Endometrial microvascular endothelial cells (primary cell): Measurements from ENCODE around the gene BLM. TPM values are rescaled to one million over a fixed set of nuclear protein-coding genes. Genes with fewer than 3 reads are reported as not detected.

Experiments used
- in situ Hi-C: cut with HindIII; loops from 2 replicates; pipeline ENCODE4 v1.10.0; 2017; ENCODE audit warnings: low sequenced_read_pairs, low pct_unique_long_range_greater_than_20kb; ENCODE audit errors: inconsistent ontology term
- total RNA-seq: library from RNA; depleted of rRNA; stranded (reverse); fragments of >200 nt; gene quantifications from one replicate; pipeline ENCODE4 v1.2.3, GENCODE V29; 2015; ENCODE audit errors: inconsistent ontology term

BLM gene
- total RNA-seq, 1 donor from 2014 or later = 11.8 TPM

DNA sequence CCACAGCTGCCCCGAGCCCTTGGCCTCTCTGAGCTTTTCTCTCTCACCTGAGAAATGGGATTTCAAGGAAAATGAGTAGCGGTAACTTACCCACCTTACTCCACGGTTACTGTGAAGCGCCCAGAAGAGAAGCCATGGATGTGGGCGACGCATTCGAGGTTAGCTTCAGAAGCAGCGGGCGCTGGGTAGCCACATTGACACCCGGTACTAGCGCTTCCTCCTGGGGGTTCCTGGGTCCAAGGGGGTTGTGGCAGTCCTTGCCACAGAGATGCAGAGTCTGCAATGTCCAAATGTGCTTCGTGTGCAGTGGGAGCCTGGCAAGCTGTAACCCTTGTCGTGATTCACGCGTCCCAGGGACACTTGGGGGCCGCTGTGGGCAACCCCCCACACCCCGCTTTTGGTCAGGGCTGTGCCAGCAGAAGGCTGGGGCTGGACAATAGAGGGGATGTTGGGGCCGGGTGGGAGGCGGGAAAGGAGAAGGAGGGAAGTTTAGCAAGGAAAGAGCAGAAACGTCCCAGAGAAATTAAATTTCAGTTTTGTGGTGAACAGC, 109.8 kb downstream of the BLM start:
- in situ Hi-C loops = loop anchor here (25.0 kb wide), 1 partner anchor 115 kb away; the partner anchor contains the start of gene BLM

DNA sequence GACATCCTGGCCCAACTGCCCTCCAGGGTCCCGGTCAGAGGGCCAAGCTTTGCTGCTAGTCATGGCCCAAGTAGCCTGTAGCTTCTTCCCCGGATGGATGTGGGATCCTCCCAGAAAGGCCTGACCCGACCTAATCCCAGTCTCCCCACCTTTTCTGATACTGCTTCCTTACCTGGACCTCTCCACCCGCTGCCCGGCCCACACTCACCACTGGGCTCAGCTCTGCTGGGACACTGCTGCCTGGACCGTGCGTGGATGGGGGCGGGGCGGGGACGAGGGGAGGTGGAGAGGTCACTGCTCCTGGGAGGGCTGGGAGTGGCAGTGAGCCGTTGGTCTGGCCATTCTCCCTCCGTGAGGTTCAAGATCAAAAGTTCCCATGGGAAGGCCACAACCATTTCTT, 111.0 kb downstream of the BLM start:
- in situ Hi-C loops = loop anchor here (25.0 kb wide), 1 partner anchor 116 kb away; the partner anchor contains the start of gene BLM

DNA sequence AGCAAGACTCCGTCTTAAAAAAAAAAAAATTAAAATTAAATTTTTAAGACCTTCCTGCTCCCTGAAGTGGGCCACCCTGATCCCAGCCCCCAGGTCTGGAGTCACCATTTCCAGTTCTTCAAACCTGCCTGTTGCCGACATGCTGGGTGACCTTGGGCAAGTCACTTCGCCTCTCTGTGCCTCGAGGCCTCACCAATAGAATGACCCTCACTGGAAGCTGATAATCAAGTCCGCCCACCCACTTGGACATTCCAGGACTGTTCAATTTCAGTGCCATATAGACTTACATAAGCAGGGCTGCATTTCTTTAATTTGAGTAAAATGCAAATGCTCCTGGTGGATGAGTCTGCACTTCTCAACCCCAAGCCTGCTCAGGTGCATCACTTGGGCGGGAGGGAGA, 112.0 kb downstream of the BLM start:
- in situ Hi-C loops = loop anchor here (25.0 kb wide), 1 partner anchor 117 kb away; the partner anchor contains the start of gene BLM

DNA sequence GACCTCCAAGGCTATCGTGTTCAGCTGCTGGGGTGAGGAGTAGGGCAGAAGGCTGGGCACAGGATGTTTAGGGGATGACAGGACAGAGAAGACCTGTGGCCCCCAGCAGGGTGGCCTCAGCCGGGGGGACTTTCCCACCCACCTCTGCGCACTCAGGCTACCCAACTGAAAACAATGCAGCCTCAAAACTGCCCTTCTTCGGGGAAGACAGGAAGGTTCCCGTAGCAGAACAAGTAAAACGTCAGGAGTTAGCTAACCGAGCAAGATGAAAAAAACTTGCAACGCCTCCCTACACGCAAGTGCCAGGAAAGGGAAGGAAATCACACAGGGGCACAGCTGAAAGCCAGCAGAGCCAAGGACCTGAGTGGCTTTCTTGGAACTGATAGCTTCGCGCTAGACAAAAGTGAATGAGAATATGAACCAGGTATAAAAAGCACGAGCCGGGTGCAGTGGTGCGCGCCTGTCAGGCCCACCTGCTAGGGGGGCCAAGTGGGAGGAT, 112.8 kb downstream of the BLM start:
- in situ Hi-C loops = loop anchor here (25.0 kb wide), 1 partner anchor 118 kb away; the partner anchor contains the start of gene BLM

DNA sequence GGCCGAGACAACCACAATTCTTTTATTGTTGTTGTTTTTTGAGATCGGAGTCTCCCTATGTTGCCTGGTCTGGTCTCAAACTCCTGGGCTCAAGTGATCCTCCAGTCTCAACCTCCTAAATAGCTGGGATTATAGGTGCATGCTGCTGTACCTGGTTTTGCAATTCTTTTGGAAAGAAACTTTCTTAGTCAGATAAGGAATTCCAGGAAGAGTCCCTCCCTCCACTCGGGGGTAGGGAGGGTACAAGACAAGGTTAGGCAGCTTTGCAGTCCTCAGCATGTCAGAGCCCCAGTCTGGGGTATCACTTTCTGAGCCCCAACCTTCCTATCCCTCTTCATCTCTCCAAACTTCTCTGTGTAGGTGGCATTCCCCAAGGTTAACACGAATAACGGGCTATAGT, 117.5 kb downstream of the BLM start:
- in situ Hi-C loops = loop anchor here (25.0 kb wide), 1 partner anchor 122 kb away; the partner anchor contains the start of gene BLM

DNA sequence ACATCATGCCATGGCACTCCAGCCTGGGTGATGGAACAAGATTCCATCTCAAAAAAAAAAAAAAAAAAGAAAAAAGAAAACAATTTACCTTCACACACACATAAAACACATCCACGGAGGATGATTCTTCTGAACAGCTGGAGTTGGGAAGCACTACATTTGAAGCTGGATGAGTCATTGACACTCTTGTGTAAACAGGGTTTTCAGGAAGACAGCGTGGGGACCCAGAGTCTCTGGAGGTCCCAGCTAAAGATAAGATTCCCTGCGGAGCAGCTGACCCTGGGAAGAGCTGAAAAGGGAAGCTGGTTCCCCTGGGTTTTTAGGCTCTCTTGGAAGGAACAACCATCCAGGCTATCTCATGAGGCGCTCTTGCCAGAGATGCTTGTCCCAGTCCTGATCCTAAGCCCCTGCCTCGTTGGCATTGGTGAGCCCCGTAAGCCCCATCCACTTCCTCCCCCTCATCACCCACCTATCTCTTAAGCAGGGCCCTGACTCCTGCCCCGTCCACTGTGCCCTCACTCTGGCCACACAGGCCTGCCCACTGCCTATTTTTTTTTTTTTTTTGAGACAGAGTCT, 119.2 kb downstream of the BLM start:
- in situ Hi-C loops = loop anchor here (25.0 kb wide), 1 partner anchor 124 kb away; the partner anchor contains the start of gene BLM

DNA sequence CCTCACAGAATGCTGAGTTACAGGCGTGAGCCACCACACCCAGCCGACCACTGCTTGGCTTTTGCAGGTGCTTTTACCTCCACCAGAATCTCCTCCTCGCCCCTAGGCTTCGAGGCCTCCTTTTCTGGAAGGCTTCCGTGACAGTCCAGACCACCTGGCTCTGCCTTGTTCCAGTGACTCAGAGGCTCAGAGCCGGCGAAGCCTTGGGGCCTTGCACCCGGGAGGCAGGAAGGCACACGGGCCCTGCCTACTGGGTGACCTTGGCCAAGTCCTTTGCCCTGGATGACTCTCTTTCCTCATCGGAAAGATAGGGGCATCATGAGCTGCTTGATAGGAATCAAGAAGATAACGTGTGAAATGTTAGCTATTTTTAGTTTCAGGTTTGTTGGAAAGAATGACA, 119.9 kb downstream of the BLM start:
- in situ Hi-C loops = loop anchor here (25.0 kb wide), 1 partner anchor 125 kb away; the partner anchor contains the start of gene BLM

DNA sequence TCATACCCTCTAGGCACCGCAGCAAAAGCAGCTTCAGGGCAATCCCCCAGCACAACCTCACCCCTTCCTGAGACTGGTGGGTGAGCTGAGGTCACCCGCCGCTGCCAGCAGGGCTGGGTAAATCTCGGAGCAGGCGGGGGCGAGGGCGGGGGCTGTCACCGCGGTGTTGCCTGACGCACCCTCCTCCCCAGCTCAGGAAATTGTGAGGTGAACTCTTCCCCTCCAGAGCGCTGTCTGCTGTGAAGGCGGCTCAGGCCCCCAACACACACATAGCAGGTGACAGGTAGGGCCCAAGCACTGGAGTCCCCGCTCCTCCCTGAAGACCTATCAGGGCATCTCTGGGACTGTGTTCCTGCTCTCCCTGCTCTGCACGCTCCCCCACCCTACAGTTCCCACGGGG, 121.0 kb downstream of the BLM start:
- in situ Hi-C loops = loop anchor here (25.0 kb wide), 1 partner anchor 126 kb away; the partner anchor contains the start of gene BLM

DNA sequence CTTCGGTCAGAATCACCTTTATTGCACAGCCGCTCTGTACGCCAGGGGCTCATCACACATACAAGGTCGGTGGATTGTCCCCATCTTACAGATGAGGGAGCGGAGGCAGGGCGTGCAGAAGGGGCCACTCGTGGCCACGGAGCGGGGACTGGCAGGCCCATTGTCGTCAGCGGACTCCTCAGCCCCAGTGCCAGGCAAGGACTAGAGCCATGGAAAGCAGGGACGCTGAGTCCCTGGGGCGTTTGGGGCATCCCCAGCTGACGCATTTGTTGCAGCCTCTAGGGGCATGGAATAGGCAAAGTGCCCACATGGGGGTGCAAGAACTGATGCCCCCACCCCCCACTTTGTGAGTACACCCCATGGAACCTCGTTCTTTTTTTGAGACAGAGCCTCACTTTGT, 121.4 kb downstream of the BLM start:
- in situ Hi-C loops = loop anchor here (25.0 kb wide), 1 partner anchor 126 kb away; the partner anchor contains the start of gene BLM

DNA sequence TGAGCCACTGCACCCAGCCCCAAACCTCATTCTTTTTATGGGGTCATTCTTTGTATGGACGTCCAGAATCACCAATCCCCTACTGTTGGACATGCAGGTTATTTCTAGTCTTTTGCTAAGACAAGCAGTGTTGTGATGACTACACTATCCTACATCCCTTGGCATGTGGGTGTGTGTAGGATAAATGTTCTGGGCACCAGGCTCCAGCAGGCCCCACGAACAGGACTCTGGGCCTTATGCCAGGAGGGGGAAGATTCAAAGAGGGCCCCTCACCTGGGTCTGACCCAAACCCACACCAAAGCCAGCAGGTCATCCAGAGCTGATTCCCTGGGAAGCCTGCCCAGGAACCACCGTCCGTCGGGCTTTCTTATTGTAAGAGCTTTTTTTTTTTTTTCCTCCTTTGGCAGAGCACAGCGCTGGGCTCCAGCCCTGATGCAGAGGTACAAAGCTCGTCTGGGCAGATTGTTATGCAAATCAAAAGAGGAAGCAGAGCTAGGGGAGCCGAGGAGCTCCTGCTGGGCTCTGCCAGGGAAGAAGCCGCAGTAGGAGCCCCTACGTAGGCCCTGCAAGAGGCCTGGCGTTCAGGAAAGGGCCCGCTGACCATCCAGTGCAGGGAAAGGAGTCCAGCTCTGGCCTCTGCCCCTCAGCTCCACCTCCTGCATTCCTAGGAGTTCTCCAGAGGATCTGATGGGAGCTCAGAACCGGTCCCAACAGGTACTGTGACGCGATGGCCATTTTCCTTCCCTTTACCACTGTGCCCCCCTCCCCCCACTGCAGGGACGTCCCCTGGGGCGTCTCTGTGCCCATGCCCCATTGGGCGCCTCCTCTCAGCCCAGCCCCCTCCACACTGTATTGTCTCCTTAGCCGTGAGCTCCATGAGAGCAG, 122.3 kb downstream of the BLM start:
- in situ Hi-C loops = loop anchor here (25.0 kb wide), 1 partner anchor 127 kb away; the partner anchor contains the start of gene BLM

DNA sequence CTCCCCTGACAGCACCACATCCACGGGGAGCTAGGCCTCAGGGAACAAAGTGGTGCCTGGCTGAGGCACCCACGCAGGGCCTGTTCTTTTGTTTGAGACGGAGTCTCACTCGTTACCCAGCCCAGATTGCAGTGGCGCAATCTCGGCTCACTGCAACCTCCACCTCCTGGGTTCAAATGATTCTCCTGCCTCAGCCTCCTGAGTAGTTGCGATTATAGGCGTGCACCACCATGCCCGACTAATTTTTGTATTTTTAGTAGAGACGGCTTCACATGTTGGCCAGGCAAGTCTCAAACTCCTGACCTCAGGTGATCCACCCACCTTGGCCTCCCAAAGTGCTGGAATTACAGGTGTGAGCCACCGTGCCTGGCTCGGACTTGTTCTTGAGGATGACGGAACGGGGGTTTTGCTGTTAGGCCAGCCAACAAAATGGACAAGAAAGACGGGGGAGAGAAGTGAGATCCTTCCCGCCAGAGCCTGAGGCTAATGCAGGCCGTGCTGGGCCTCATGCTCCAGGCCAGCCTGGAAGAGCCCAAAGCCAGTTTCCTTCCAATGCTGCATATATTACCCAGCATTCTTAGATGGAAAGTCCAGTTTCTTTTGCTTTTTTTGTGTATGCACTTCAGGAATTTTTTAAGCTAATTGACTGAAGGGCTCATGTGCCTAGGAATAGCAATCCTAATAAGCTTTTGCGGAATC, 123.2 kb downstream of the BLM start:
- in situ Hi-C loops = loop anchor here (25.0 kb wide), 1 partner anchor 128 kb away; the partner anchor contains the start of gene BLM

DNA sequence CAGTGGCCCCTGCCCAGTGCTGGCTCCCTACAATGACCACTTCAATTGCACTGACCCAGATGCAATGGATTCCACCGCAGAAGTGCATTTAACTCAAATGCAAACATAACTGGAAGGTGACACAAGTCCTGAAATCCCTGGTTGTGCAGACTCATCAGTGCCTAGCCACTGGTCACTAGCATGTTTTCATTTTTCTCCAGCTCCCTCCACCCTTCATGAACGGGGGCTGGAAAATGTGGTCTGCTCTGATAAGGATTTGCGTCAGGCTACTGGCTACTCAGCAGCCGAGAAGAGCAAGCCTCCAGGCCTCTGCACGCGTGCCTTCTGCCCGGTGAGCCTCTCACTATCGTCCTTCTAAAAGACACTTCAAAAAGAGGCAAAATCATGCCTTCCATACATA, 123.8 kb downstream of the BLM start:
- in situ Hi-C loops = loop anchor here (25.0 kb wide), 1 partner anchor 129 kb away; the partner anchor contains the start of gene BLM

DNA sequence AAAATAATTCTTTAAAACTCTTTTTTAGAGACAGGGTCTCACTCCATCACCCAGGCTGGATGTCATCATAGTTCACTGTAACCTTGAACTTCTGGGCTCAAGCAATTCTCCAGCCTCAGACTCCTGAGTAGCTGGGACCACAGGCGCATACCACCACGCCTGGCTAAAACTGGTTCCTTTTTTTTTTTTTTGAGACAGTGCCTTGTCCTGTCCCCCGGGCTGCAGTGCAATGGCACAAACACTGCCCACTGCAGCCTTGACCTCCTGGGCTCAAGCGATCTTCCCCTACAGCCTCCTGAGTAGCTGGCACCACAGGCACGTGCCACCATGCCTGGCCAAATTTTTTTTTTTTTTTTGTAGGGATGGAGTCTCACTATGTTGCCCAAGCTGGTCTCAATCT, 127.5 kb downstream of the BLM start:
- in situ Hi-C loops = loop anchor here (25.0 kb wide), 1 partner anchor 132 kb away; the partner anchor contains the start of gene BLM

DNA sequence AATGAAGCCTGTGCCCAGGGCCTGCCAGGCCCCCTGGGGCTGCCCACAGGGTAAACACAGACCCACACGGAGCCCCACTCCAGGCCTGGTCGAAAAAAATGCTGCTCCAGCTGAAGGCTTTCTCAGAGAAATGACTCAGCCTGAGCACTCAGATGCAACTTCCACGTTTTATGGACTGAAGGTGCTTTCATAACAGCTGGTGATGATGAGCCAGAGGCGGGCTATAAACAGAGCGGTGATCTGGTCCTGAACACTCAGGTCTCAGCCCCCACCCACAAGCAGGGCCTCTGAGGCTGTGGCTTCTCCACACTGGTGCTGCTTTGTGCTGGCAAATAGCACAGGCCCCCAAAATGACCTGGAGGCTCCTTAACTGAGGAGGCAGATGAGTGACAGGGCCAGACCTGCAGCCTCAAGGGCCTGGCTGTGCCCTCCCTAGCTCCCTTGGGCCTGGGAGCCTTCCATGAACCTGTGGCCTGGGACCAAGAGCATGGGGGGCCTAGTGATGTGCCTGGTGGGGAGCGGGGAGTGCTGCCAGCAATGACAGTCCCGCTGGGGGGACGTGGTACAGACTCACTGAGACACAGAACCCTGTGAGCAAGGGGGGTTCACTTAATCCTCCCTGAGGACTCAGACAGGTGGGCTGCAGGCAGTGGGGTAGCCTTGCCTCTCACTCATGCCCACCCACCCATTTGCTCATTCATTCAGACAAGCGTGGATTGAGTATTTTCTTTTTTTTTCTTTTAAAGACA, 128.2 kb downstream of the BLM start:
- in situ Hi-C loops = loop anchor here (25.0 kb wide), 1 partner anchor 133 kb away; the partner anchor contains the start of gene BLM

DNA sequence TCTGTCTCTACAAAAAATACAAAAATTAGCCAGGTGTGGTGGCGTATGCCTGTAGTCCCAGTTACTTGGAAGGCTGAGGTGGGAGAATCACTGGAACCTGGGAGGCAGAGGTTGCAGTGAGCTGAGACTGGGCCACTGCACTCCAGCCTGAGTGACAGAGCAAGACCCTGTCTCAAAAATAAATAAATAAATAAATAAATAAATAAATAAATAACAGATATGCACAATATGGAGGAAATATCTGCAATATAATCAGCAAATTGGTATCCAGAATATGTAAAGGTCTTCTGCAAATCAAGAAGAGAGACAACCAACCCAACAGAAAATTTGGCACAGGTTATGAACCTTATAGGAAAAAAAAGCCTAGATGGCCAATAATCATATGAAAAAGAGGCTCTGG, 132.3 kb downstream of the BLM start:
- in situ Hi-C loops = loop anchor here (25.0 kb wide), 1 partner anchor 137 kb away; the partner anchor contains the start of gene BLM

DNA sequence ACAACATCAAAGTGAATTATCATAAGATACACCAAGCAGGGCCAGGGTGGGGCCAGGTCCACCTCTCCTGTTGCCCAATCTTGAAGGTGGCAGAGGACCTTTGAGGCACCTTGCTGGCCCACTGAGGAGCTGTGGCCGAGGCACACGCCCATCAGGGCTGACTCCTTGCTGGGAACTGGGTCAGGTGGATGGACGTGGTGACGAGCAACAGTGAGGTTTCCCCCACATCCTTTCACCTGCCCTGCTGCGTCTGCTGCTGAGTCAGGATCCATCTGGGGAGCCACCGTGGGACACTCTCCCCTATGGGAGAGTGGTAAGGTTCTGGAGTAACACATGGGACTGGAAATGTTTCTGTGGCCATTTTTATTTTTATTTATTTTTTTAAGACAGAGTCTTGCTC, 134.0 kb downstream of the BLM start:
- in situ Hi-C loops = no loop called here

DNA sequence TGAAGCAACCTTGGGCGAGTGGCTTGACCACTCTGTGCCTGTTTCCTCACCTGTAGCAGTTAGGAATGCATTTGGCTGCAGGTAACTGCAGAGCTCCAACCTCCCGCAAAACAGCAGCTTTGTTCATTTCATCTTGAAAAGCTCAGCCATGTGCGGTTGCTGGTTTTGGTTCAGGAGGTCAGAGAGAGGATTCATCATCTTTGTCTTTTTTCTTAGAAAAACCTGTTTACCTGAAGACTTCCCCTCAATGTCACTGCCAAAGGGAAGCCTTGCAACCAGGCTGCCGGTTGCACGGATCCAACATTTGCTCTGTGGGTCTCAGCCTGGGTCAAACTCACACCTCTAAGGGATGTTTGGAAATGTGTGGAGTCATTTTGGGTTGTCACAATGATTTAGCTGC, 134.8 kb downstream of the BLM start:
- in situ Hi-C loops = no loop called here

DNA sequence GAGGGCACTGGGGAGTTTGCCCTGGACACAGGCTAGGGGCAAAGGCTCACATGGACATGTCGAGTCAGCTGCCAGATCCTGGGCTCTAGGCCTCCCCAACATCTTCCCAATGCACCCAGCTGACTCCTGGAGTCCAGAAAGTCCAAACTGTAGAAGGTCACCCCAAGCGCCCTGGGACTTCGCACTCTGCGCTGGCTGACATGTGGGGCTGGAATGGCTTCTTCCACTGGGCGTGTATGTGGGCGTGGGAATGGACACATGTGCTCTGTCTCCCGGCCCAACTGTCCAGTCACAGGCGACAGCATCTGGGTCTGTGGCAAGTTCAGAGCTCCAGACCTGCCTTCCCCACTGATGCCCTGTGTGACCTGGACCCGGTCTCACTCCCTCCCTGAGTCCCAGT, 138.0 kb downstream of the BLM start:
- in situ Hi-C loops = no loop called here
